HCT116 (cell line): ENCODE data around the gene KCNH3. TPM values are rescaled to one million over a fixed set of nuclear protein-coding genes. Genes with fewer than 3 reads are reported as not detected.

Experiments used
- ATAC-seq: fragments of 200-7000 bp; cut with Tn5 transposase; 2 replicates; pipeline ENCODE4 v1.9.1; 2020; ENCODE audit warnings: mild to moderate bottlenecking, moderate library complexity
- BruUV-seq: library from RNA; stranded (reverse); fragments of 400-500 nt; replicated peaks from 2 replicates; lab custom pipeline; 2021; lab: Mats Ljungman, UMichigan
- CTCF ChIA-PET: fragments of 300-600 bp; sonication (Branson Sonifier 250); formaldehyde crosslinking; loops from one replicate; lab custom pipeline; 2021; ENCODE audit warnings: antibody characterized with exemption; lab: Charles Lee
- POLR2A ChIA-PET: fragments of 300-600, 350-600 bp; sonication (Branson Sonifier 250); formaldehyde crosslinking; loops from one replicate; lab custom pipeline; 2021; ENCODE audit warnings: antibody characterized with exemption; lab: Charles Lee
- RAD21 ChIA-PET, 2 experiments: fragments of 300-600 bp; sonication (Branson Sonifier 250); formaldehyde crosslinking; loops; one replicate each; lab custom pipeline; 2023; ENCODE audit warnings: low total read pairs in 2 of 2; ENCODE audit not compliant: uncharacterized antibody in 2 of 2, unreplicated experiment in 2 of 2, low non-redundant PET in 1 of 2; lab: Charles Lee
- DNase-seq: peaks from one replicate; pipeline ENCODE4 v3.0.0-alpha.2; 2010; ENCODE audit warnings: low read depth, low spot score
- H2AFZ ChIP-seq: fragments of 200-600 bp; shearing (Covaris generic), sonication (generic); 2 replicates; pipeline ENCODE4 v1.6.1; 2017; ENCODE audit warnings: low read depth, mixed run types, mixed read lengths, antibody characterized with exemption, low read length; ENCODE audit not compliant: poor library complexity, severe bottlenecking
- H3K27ac ChIP-seq: 2 replicates; pipeline ENCODE4 v1.5.1; 2012; ENCODE audit warnings: low read depth, low read length
- H3K27me3 ChIP-seq: fragments of 200-600 bp; sonication (generic); 2 replicates; pipeline ENCODE4 v1.6.1; 2016; ENCODE audit warnings: mixed run types, low read length, mixed read lengths; ENCODE audit not compliant: insufficient read depth
- H3K36me3 ChIP-seq, 2 experiments: fragments of 200-500 bp in 1 of 2; fragments of 200-600 bp in 1 of 2; sonication (Bioruptor generic) in 1 of 2; sonication (generic) in 1 of 2; 2 replicates each; pipeline versions ENCODE4 v1.5.1 to v1.6.1; 2014 to 2016; ENCODE audit warnings: low read length in 2 of 2, inconsistent platforms in 1 of 2, mixed read lengths in 1 of 2, mixed run types in 1 of 2; ENCODE audit not compliant: insufficient read depth in 2 of 2, control insufficient read depth in 1 of 2
- H3K4me1 ChIP-seq, 2 experiments: fragments of 200-600 bp in 1 of 2; sonication (generic) in 1 of 2; 2 replicates each; pipeline versions ENCODE4 v1.5.1 to v1.6.1; 2012 to 2017; ENCODE audit warnings: low read length in 2 of 2, inconsistent platforms in 1 of 2, mild to moderate bottlenecking in 1 of 2, mixed read lengths in 1 of 2, mixed run types in 1 of 2, moderate library complexity in 1 of 2; ENCODE audit not compliant: insufficient read depth in 2 of 2, control insufficient read depth in 1 of 2
- H3K4me2 ChIP-seq: fragments of 200-600 bp; sonication (generic); 2 replicates; pipeline ENCODE4 v1.6.1; 2017; ENCODE audit warnings: mixed run types, low read length, mixed read lengths
- H3K4me3 ChIP-seq, 2 experiments: fragments of 200-600 bp in 1 of 2; sonication (generic) in 1 of 2; replicated peaks in 1 of 2; 2 replicates each; pipeline ENCODE4 v1.5.1; 2011 to 2016; ENCODE audit warnings: low read length in 2 of 2, control low read depth in 1 of 2, low read depth in 1 of 2, mild to moderate bottlenecking in 1 of 2, mixed read lengths in 1 of 2, mixed run types in 1 of 2
- H3K79me2 ChIP-seq: fragments of 200-600 bp; sonication (generic); 2 replicates; pipeline ENCODE4 v1.6.1; 2017; ENCODE audit warnings: mild to moderate bottlenecking, mixed run types, low read length, moderate library complexity, mixed read lengths; ENCODE audit not compliant: insufficient read depth
- H3K9ac ChIP-seq: fragments of 200-600 bp; sonication (generic); 2 replicates; pipeline ENCODE4 v1.6.1; 2016; ENCODE audit warnings: low read length, mixed read lengths
- H3K9me2 ChIP-seq: fragments of 200-600 bp; sonication (generic), shearing (Covaris generic); 2 replicates; pipeline ENCODE4 v1.6.1; 2017; ENCODE audit warnings: mixed run types, mild to moderate bottlenecking, moderate library complexity; ENCODE audit not compliant: insufficient read depth
- H3K9me3 ChIP-seq, 2 experiments: fragments of 200-500 bp in 1 of 2; fragments of 200-600 bp in 1 of 2; sonication (Bioruptor generic) in 1 of 2; sonication (generic) in 1 of 2; 2 replicates each; pipeline ENCODE4 v1.6.1; 2014 to 2017; ENCODE audit warnings: low read length in 2 of 2, mixed read lengths in 2 of 2, inconsistent platforms in 1 of 2, low read depth in 1 of 2, mild to moderate bottlenecking in 1 of 2, mixed run types in 1 of 2, moderate library complexity in 1 of 2; ENCODE audit not compliant: control insufficient read depth in 1 of 2, insufficient read depth in 1 of 2
- H4K20me1 ChIP-seq: fragments of 200-600 bp; sonication (generic), shearing (Covaris generic); 2 replicates; pipeline ENCODE4 v1.6.1; 2017; ENCODE audit warnings: mixed run types, mild to moderate bottlenecking, moderate library complexity; ENCODE audit not compliant: insufficient read depth
- ATF3 ChIP-seq: IDR thresholded peaks from 2 replicates; pipeline ENCODE4 v1.6.1; 2012
- CBX3 ChIP-seq: IDR thresholded peaks from 2 replicates; pipeline ENCODE4 v1.6.1; 2012; ENCODE audit warnings: low read depth
- CEBPB ChIP-seq: IDR thresholded peaks from 2 replicates; pipeline ENCODE4 v1.6.1; 2012; ENCODE audit warnings: low read depth
- CTCF ChIP-seq, 3 experiments: fragments of 200-600 bp in 1 of 3; sonication (generic) in 1 of 3; IDR thresholded peaks in 2 of 3; conservative IDR thresholded peaks in 1 of 3; 2 replicates each; pipeline ENCODE4 v1.5.1; 2012 to 2017; ENCODE audit warnings: low read depth in 2 of 3, low read length in 2 of 3, antibody characterized with exemption in 1 of 3, borderline replicate concordance in 1 of 3, control low read depth in 1 of 3, mild to moderate bottlenecking in 1 of 3, mixed read lengths in 1 of 3, mixed run types in 1 of 3, moderate library complexity in 1 of 3; ENCODE audit not compliant: insufficient read depth in 1 of 3
- EGR1 ChIP-seq: IDR thresholded peaks from 2 replicates; pipeline ENCODE4 v1.6.1; 2012; ENCODE audit warnings: low read depth
- ELF1 ChIP-seq: IDR thresholded peaks from 2 replicates; pipeline ENCODE4 v1.6.1; 2012; ENCODE audit warnings: low read depth, borderline replicate concordance
- FOSL1 ChIP-seq: IDR thresholded peaks from 2 replicates; pipeline ENCODE4 v1.6.1; 2012; ENCODE audit warnings: low read depth
- JUND ChIP-seq: IDR thresholded peaks from 2 replicates; pipeline ENCODE4 v1.6.1; 2012
- MAX ChIP-seq: IDR thresholded peaks from 2 replicates; pipeline ENCODE4 v1.6.1; 2012
- POLR2A ChIP-seq: IDR thresholded peaks from 2 replicates; pipeline ENCODE4 v1.7.0; 2011; ENCODE audit warnings: borderline replicate concordance; ENCODE audit not compliant: insufficient read depth, insufficient read length; ENCODE audit errors: extremely low read depth
- POLR2AphosphoS5 ChIP-seq: IDR thresholded peaks from 2 replicates; pipeline ENCODE4 v1.6.1; 2011; ENCODE audit warnings: mild to moderate bottlenecking, low read depth, low read length, moderate library complexity
- RAD21 ChIP-seq: IDR thresholded peaks from 2 replicates; pipeline ENCODE4 v1.6.1; 2012; ENCODE audit warnings: low read depth, mild to moderate bottlenecking
- ZBTB33 ChIP-seq: IDR thresholded peaks from 2 replicates; pipeline ENCODE4 v1.6.1; 2011; ENCODE audit warnings: mild to moderate bottlenecking, low read length, moderate library complexity; ENCODE audit not compliant: insufficient replicate concordance; ENCODE audit errors: extremely low read depth
- ZFX ChIP-seq: fragments of 450-650 bp; IDR thresholded peaks from 2 replicates; pipeline ENCODE4 v1.6.1; 2017
- ZNF274 ChIP-seq: fragments of 200-500 bp; sonication (Bioruptor generic); IDR thresholded peaks from 2 replicates; pipeline ENCODE4 v1.6.1; 2014; ENCODE audit warnings: mild to moderate bottlenecking, low read depth, low read length, inconsistent platforms
- intact Hi-C: fragments of 100-400 bp; cut with micrococcal nuclease; formaldehyde crosslinking; loops from 2 replicates; pipeline ENCODE4 v1.10.0; 2022
- total RNA-seq: library from RNA; stranded (reverse); gene quantifications from one replicate; pipeline ENCODE4 v1.2.1, GENCODE V29; 2021; ENCODE audit not compliant: unreplicated experiment

The KCNH3 gene
- total RNA-seq, 1 experiment from 2014 or later, result 35.3 TPM

GRCh38 chr12:49584591-49584990 is 45.8 kb downstream of the KCNH3 start:
- no TSS peak for BruUV-seq
- ChIA-PET POLR2A (no interaction called here), RAD21 (no interaction called here), CTCF (interaction anchor here (1.1 kb wide), 1 partner anchor 253 kb away, joined by 5 read pairs; no protein-coding TSS in a partner anchor)
- Histone ChIP-seq H3K4me2 (no peak overlapping the region), H3K36me3 (peaks cover 0 to 2% of the 10 kb centered on the region in 2 experiments; a peak in 1 of 4 replicates), H3K9ac (no peak overlapping the region), H3K4me3 (no peak overlapping the region), H3K27ac (no peak overlapping the region), H3K79me2 (no peaks in the 10 kb centered on the region; the same call in 1 of the 2 replicates), H3K9me2 (no peaks in the 10 kb centered on the region), H3K9me3 (no peaks in the 10 kb centered on the region), H4K20me1 (no peaks in the 10 kb centered on the region), H2AFZ (no peak overlapping the region), H3K27me3 (no peaks in the 10 kb centered on the region), H3K4me1 (peaks cover 7 to 11% of the 10 kb centered on the region in 2 experiments; a peak in 3 of 4 replicates)
- ATAC-seq (no peak), DNase-seq (no peak)
- intact Hi-C loops, result no loop called here
- TF ChIP-seq POLR2A (no peak), FOSL1 (no peak), JUND (no peak)

- no peak overlapping the region for H3K9ac ChIP-seq
- no peaks in the 10 kb centered on the region for H4K20me1 ChIP-seq
- no peak overlapping the region for H3K4me2 ChIP-seq
- no peak overlapping the region for H2AFZ ChIP-seq
- H3K36me3 ChIP-seq, result peaks cover 0 to 2% of the 10 kb centered on the region in 2 experiments; a peak in 1 of 4 replicates
- ChIA-PET POLR2A (no interaction called here), RAD21 (no interaction called here), CTCF (no interaction called here)
- no peak overlapping the region for H3K27ac ChIP-seq
- no peaks in the 10 kb centered on the region for H3K27me3 ChIP-seq
- peaks cover 1 to 2% of the 10 kb centered on the region in 2 experiments; a peak in 2 of 4 replicates for H3K4me1 ChIP-seq
- no peaks in the 10 kb centered on the region; the same call in 1 of the 2 replicates for H3K79me2 ChIP-seq
- no peaks in the 10 kb centered on the region for H3K9me2 ChIP-seq
- no peak for DNase-seq
- intact Hi-C loops, result no loop called here
- BruUV-seq, result no TSS peak
- no peak overlapping the region for H3K4me3 ChIP-seq
- no peak for ATAC-seq
- H3K9me3 ChIP-seq, result no peaks in the 10 kb centered on the region
- TF ChIP-seq MAX (no peak), CEBPB (no peak), ZFX (no peak), CBX3 (no peak), ZBTB33 (no peak), EGR1 (no peak), JUND (no peak), POLR2AphosphoS5 (no peak), ELF1 (no peak), ATF3 (no peak), RAD21 (no peak), CTCF (IDR thresholded peaks at IDR 0.05 in 2 of 3, conservative IDR thresholded peaks at IDR 0.05 in 1 of 3; ENCODE audit: borderline replicate concordance in 1 of 3, insufficient read depth in 1 of 3, low read depth in 2 of 3, low read length in 2 of 3) (no peak), POLR2A (no peak), ZNF274 (no peak)
These were observed 46.9 kb downstream of the KCNH3 start for GRCh38 chr12:49585477-49586459.
